T-helper 2 cell treated with Interferon-gamma antibody and Interleukin-4, amounts not matched to agents 5 μg/mL and 100 μg/mL, for 36 hours (primary cell): Measurements from ENCODE around the gene CD248.

Experiments used
- DNase-seq: peaks from one replicate; pipeline ENCODE4 v3.0.0; 2021; ENCODE audit warnings: low spot score
- H3K27ac Mint-ChIP-seq: one replicate; pipeline ENCODE4 v1.8.0; 2021; ENCODE audit warnings: mild to moderate bottlenecking, mixed read lengths
- H3K27me3 Mint-ChIP-seq: one replicate; pipeline ENCODE4 v1.8.0; 2021; ENCODE audit warnings: low read depth, mixed read lengths
- H3K36me3 Mint-ChIP-seq: one replicate; pipeline ENCODE4 v1.8.0; 2021; ENCODE audit warnings: low read depth, mixed read lengths
- H3K4me1 Mint-ChIP-seq: one replicate; pipeline ENCODE4 v1.8.0; 2021; ENCODE audit warnings: low read depth, mixed read lengths
- H3K4me3 Mint-ChIP-seq: one replicate; pipeline ENCODE4 v1.8.0; 2022; ENCODE audit warnings: mild to moderate bottlenecking, moderate library complexity, mixed read lengths
- H3K9me3 Mint-ChIP-seq: one replicate; pipeline ENCODE4 v1.8.0; 2021; ENCODE audit warnings: mixed read lengths

The CD248 gene

DNA sequence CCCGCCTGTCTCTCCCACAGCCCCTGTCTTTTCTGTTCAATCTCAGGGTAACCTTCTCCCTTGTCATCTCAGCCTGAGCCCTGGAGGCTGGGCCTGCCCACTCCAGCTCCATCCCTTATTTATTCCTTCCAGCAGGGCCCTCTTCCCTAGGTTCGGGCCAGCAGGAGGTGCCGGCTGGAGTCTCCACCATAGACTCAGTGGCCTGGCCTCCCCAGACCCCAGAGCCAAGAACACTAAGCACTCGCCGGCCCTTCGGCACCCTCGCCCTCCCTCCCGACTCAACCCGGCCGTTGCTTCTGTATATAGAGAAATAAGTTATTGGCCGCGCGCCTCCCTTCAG, 49.8 kb downstream of the CD248 start:
- Mint-ChIP-seq H3K27ac (peak overlapping the region; percentile 58), H3K9me3 (no peaks in the 10 kb centered on the region), H3K27me3 (no peaks in the 10 kb centered on the region), H3K4me1 (peaks cover 24% of the 10 kb centered on the region), H3K36me3 (peaks cover 31% of the 10 kb centered on the region), H3K4me3 (peak overlapping the region; percentile 99)
- no peak for DNase-seq

DNA sequence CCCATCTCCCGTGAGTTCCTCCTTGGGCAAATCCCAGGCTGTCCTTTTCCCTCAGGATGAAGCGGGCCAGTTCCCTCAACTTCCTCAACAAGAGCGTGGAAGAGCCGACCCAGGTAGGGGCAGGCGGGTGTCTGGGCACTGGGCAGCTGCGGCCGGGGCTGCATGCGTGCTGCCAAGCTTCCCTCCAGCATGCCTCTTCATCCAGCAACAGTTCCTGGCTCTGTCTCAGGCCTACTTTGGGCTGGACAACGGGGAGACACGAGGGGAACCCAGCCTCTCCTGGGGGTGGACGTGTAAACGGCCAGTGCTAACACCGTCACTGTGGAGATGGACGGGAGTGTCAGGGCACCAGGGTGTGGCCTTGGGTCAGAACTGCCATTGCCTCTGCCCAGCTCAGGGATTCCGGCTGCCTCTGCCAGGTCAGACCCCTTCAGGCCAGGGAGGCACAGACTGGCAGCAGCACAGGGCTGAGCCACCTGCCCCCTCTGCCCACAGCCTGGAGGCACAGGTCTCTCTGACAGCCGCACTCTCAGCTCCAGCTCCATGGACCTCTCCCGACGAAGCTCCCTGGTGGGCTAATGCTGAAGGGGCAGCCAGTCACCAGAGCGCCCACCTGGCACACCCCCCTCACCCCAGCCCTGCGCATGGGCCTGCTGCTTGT, 50.3 kb downstream of the CD248 start:
- Mint-ChIP-seq H3K27me3 (no peaks in the 10 kb centered on the region), H3K36me3 (peaks cover 29% of the 10 kb centered on the region), H3K27ac (peak overlapping the region; percentile 58), H3K4me3 (peak overlapping the region; percentile 99), H3K4me1 (peaks cover 24% of the 10 kb centered on the region), H3K9me3 (no peaks in the 10 kb centered on the region)
- DNase-seq, result no peak

DNA sequence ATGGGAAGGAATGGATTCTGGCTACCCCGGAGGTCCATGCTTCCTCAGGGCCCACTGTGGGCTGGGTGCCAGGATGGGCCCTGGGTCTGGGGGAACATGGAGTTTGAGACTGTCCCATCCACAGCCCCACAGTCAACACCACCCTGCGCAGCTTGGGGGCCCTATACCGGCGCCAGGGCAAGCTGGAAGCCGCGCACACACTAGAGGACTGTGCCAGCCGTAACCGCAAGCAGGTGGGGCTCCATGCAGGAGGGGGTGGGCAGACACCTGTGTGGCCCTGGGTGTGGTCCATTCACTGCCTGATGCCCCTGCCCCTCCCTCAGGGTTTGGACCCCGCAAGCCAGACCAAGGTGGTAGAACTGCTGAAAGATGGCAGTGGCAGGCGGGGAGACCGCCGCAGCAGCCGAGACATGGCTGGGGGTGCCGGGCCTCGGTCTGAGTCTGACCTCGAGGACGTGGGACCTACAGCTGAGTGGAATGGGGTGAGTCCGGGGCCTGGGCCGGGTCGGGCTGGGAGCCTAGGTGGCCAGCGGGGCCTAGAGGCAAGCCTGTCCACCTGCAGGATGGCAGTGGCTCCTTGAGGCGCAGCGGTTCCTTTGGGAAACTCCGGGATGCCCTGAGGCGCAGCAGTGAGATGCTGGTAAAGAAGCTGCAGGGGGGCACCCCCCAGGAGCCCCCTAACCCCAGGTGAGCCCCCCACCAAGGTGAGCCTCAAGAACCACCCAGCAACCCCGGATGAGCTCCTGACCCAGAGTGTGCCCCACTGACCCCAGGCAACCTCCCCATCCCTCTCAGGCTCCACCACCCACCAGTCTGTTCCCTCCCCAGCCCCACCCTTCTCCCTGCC, 51.1 kb downstream of the CD248 start:
- no peak for DNase-seq
- Mint-ChIP-seq H3K36me3 (peaks cover 27% of the 10 kb centered on the region), H3K27ac (no peak overlapping the region), H3K27me3 (no peaks in the 10 kb centered on the region), H3K4me1 (peaks cover 23% of the 10 kb centered on the region), H3K4me3 (no peak overlapping the region), H3K9me3 (no peaks in the 10 kb centered on the region)

DNA sequence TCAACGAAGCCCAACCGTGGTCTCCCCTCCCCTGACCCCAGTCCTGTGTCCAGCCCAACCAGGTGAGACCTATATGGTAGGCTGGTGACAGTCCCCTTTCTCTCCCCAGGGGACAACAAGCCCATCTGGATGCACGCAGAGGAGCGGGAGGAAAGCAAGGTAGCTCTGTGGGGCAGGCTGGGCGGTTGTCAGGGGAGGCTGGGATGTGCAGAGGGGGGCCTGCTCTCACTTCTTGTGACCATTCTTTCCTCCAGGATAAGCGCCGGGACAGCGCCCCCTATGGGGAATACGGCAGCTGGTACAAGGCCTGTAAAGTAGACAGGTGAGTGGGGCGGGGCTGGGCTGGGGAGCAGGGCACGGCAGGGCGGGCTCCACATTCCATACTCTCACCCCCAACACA, 51.9 kb downstream of the CD248 start:
- peaks cover 28% of the 10 kb centered on the region for H3K36me3 Mint-ChIP-seq
- peaks cover 17% of the 10 kb centered on the region for H3K4me1 Mint-ChIP-seq
- H3K9me3 Mint-ChIP-seq, result no peaks in the 10 kb centered on the region
- no peak overlapping the region for H3K4me3 Mint-ChIP-seq
- H3K27me3 Mint-ChIP-seq, result no peaks in the 10 kb centered on the region
- no peak overlapping the region for H3K27ac Mint-ChIP-seq
- DNase-seq, result no peak
